Right ventricle myocardium superior (tissue), 1 donor: ENCODE measurements around the gene DGCR2. TPM values are rescaled to one million over a fixed set of nuclear protein-coding genes. Genes with fewer than 3 reads are reported as not detected.
A peak's percentile ranks its signal among the peaks of the same experiment; 100 is the strongest.

Source experiments
- ATAC-seq: fragments of 200-7000 bp; cut with Tn5 transposase; one replicate; pipeline ENCODE4 v1.9.1; 2020; ENCODE audit warnings: mild to moderate bottlenecking; ENCODE audit not compliant: poor library complexity
- DNase-seq: peaks from one replicate; pipeline ENCODE4 v3.0.0-alpha.2; 2020
- intact Hi-C: fragments of 100-400 bp; cut with DNase I; formaldehyde crosslinking; loops from one replicate; pipeline ENCODE4 v1.11.2; 2022
- total RNA-seq: library from RNA; stranded (reverse); fragmentation: NEBNext Ultra II Directional; extraction: Animal tissue kit (Norgen Biotek cat#: 25700); gene quantifications from one replicate; pipeline ENCODE4 v1.2.1, GENCODE V29; 2021
- donor health status: DM: no; HTN: yes; CAD: no; lungs with severe emphysema.

DGCR2 gene
- total RNA-seq, 1 donor from 2014 or later = 29.7 TPM

DNA sequence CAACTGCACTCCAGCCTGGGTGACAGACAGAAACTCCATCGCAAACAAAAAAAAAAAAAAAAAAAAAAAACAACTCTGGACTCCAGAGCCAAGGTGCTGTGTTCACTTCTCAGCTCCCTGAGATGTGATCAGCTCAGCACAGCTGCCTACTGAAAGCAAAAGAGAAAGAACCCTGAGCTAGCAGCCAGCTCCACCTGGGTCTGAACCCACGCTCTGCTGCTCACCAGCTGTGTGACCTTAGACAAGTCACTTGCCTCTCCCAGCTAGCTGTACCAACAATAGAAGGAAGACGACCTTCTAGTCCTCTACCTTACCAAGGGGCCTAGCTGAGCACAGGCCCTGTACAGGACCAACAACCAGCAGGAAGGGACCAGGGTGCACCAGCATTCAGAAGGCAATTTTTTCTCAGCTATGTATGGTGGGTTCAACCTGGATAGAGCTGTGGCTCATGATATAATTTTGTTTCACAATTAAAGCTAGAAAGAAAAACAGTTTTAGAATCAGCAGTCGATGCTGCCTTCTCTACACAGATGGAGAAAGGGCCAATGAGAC lies 3.8 kb downstream of the DGCR2 start:
- DNase-seq (no peak), ATAC-seq (no peak)
- intact Hi-C loops = no loop called here

DNA sequence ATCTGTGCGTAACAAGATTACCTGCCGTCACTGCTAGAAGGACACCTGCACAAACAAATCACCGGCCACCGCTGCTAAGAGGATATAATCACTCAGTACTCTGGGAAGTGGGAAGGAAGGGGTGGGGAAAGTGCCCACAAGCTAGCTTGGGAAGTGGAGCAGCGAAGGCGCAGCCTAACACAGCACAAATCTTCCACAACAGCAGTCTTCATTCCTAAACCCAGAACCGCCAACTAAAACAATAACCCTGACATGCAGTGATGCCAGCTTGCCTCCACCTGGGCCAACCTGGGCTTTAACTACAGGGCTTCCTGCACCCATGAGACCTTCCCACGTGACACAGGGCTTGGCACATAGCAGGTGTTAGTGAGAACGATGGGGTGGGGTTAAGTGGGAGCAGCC lies 5.1 kb downstream of the DGCR2 start:
- intact Hi-C loops = no loop called here
- no peak for DNase-seq
- no peak for ATAC-seq

DNA sequence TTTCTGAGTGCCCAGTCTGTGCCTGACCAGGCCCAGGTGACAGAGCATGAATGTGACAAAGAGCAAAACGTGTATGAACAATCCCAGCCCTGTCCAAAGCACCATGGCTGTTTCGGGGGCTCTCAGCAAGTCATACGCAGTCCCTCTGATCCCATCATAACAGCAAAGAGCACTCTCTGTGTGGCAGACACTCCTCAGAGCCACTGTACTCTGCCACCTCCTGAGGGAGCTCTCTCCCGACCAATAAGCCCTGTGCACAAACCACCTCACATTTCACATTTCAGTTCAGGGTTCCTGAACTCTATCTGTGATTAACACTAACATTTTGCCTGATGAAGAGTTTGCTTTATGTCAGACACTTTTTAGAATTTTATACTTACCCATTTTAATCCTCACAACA lies 6.6 kb downstream of the DGCR2 start:
- intact Hi-C loops = no loop called here
- no peak for DNase-seq
- no peak for ATAC-seq

DNA sequence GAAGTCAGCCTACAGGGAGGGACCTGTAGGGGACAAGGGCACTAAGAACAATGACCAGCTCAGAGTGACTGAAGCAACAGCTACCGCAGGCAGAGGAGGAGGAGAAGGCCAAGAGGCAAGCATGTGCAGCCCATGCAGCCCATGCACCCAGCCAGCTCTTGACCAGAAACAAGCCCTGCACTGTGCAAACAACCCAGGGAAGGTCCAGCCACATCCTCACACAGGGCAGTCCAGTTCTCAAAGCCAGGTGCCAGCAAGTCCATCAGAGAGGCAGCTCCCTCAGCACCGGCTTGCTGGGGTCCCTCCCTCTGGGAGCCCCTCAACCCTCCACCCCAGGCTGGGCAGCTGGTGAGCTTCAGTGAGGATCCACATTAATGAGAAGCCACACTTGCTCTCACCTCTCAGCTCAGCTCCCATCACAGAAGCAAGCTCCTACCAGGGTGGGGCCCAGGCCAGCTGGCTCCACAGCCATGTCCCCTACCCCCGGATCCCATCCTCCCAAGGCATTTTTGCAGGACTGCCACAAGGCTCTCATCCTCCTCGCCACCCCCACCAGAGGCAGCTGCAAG lies 7.1 kb downstream of the DGCR2 start:
- peak; percentile 29 for ATAC-seq
- intact Hi-C loops = no loop called here
- no peak for DNase-seq

DNA sequence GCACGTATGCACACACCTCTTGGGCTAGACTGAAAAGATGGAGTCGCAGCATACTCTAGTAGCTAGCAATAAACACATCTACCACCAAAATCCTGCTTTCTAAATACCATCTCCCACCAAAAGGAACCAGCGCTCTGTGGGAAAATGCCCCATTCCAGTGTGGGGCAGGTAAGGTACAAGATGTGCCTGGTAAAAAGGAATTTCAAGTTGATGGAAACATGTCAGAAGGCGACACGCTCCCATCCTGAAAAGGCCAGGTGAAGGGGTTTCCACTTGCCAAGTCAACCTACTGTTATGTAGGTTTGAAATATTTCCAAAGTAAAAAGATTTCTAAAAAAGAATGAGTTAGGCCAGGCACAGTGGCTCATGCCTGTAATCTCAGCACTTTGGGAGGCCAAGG lies 8.8 kb downstream of the DGCR2 start:
- DNase-seq = no peak
- intact Hi-C loops = no loop called here
- ATAC-seq = no peak

DNA sequence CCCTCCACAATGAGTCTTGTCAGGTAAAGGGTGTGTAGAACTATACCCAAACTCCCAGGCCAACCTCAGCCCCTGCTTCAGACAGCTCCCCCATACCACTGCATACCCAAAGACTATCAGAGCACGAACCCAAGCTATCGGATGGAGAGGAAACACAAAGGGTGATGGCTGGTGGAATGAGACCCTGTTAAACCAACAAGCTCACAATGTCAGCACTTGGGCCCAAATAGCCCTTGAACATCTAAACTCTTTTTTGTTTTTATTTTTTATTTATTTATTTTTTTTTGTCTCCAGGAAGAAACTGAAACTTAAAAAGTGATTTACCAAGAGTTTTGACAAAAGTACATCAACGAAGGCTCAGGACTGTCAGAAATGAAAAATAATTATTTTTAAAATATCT lies 10.6 kb downstream of the DGCR2 start:
- intact Hi-C loops = no loop called here
- no peak for ATAC-seq
- DNase-seq = no peak

DNA sequence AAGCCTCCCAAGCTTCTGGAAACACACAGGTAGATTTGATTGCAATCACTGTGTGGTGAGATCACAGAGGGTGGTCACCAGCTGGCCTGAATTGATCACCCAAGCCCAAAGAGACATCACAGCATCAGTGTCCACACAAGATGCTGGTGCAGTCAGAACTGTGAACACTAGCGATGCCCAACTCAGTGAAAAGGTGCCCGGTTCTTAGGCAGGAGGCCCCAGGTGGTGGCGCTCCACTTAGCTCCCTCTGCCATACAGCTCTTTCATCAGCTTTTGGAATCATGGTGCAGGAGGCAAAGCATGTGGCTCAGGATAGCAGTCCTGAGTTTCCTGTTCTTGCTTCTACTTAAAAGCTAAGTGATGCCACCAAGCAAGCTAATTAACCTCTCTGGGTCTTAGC lies 11.1 kb downstream of the DGCR2 start:
- intact Hi-C loops = no loop called here
- ATAC-seq (no peak), DNase-seq (no peak)

DNA sequence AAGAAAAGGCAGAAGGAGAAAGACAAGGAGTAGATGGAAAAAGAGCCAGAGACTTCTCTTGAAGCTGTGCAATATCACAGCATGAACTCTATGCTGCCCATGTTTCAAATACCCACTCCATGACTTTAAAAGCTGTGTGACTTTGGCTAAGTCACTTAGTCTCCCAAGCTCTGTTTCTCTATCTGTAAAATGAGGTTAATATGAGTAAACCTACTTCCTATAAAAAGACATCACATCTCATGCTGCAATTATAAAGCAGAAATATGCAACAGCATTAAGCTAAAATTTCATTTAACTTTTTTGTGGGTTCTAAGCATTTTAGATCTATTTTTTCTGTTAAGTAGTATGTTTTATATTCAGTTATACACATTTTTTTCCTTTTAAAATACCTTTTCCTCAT lies 11.6 kb downstream of the DGCR2 start:
- DNase-seq = no peak
- intact Hi-C loops = no loop called here
- ATAC-seq = no peak

DNA sequence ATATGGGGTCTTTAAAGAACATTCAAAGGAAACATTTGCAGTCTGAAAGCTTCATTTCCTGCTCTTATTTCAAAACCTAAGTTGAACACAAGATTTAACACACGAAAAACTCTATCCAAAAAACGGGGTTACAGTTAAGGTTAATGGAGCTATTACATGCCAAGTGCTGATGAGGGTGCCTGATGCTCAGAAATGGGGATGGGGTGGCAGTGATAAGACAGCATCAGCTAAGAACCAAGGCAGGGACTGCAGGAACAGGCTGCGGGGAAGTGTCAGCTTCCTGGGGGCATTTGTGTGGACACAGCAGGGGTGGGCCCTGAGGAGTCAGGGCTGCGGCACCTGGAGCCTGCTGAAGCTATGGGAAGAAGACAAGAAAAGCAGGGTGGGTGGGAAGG lies 12.2 kb downstream of the DGCR2 start:
- no peak for ATAC-seq
- intact Hi-C loops = no loop called here
- DNase-seq = no peak

DNA sequence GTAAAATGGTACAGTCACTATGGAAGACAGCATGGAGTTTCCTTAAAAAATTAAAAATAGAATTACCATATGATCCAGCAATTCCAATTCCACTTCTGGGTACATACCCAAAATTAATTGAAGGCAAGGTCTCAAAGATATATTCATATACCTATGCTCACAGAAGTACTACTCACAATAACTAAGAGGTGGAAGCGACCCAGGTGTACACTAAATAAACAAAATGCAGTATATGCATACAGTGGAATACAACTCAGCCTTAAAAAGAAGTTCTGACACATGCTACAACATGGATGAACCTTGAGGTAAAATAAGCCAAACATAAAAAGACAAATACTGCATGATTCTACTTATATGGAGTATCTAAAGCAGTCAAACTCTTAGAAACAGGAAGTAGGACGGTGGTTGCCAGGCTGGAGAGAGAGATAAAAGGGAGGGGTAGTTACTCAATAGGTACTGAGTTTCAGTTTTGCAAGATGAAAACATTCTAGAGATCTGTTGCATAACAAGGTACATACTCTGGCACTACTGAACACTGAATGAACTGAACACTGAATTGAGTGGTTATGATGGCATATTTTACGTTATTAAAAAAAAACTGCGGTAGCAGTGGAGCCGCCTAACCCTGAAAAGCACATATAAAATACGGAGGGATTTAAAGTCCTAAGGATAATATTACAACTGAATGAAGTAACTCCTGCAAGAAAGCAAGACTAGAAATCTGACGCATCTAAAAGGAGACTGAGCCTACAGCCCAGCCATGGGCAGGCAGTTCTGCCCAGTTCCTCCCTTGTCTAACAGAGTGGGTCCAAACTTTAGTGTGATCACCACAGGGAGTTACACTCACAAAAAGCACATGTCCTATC lies 12.8 kb downstream of the DGCR2 start:
- ATAC-seq = peak; percentile 74
- DNase-seq = no peak
- intact Hi-C loops = no loop called here

DNA sequence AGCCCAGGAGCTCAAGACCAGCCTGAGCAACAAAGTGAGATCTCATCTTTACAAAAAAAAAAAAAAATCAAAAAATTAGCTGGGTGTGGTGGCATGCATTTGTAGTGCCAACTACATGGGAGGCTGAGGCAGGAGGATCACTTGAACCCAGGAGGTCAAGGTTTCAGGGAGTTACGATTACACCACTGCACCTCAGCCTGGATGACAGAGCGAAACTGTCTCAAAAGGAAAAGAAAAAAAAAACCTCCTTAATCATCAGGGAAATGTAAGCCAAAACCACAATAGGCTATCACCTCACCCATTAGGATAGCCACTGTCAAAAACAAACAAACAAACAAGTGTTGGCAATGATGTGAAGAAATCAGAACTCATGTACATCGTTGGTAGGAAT lies 13.4 kb downstream of the DGCR2 start:
- ATAC-seq (no peak), DNase-seq (no peak)
- intact Hi-C loops = no loop called here

DNA sequence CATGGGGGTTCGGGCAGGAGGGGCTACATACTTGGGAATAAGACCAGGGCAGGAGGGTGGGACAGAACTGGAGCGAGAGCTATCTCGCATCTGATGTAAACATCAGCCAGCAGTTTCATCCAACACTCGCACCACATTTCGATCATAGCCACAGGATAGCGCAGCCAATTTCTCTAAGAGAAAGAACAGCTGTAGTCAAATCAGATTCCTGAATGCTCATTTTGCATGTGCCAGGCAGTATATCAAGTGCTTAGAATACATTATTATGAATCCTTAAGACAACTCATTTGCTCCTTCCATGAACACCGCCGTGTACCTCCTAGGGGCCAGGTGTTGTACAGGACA lies 14.5 kb downstream of the DGCR2 start:
- DNase-seq (no peak), ATAC-seq (no peak)
- intact Hi-C loops = no loop called here

DNA sequence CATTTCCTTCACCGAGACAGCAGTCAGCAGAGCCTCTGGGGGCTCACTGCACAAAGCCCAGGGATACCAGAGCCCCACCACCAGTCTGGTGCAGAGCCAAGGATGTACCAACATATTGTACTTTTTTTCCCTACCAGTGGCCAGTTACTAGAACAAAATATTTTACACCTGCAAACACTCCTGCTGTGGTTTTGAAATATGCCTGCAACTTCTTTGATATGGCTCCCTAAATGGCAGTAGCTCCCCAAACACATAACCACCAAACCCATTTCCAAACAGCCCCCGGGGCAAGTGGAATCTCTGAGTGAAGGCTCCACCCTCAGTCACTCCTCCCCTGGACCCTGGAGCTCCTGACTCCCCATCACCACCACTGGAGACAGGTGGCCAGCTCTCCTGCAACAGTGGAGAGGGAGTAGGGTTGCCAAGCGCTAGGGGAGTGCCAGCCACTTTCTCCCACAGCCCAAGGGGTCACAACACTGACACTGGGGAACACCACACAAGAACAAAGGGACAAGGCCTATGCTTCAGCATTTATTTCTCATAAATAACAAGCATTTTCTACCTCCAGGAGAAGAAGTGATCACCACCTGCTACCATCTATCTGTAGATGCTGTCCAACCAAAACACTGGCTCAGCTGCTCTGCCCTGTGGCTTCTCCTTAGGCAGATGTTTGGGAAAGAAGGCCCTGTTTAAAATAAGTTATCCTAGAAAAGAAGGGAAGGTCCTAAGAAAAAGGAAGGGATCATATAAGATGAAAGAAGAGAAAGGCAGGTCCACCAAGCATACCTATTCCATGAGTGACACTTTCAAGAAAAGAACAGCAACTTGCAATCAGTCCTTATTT lies 15.1 kb downstream of the DGCR2 start:
- intact Hi-C loops = no loop called here
- ATAC-seq (no peak), DNase-seq (no peak)

DNA sequence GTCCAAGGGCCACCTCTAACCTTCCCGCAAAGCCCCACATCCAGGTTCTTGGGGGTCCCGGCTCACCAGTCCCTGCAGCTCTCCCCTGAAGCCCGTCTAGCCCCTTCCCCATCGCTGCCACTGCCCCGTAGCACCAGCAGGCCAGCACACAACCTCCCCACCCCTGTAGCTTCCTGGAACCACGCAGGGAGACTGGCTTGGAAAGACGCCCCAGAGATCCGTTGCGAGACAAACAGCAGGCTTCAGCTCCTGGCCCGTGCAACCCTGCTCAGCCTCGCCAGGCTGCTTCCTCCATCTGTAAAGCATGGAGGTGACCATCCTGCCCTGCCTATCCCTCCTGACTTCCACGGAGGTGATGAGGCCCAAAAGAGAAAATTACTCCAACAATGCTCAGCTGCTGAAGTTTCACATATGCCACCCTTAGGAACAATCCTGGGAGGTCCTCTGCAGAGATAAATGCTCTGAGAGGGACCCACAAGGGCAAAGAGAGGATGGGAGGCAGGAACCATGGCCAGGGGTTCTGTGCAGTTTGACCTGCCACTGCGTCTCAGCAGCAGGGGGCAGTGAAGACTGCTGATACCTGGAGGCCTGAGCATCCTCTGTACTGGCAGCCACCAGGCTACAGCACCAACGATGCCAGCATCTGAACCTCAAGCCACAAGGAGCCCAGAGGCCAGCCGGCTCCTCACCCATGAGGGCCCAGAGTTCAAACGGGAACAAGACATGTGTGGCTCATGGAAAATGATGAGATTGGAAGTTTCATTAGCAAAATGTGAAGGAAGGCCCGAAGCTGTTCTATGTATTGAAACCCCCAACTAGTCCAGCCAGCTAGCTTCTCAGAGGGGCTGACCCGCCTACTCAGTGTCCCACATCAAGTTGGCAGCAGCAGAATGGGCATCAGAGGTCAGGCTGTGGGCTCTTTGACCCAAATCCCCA lies 16.1 kb downstream of the DGCR2 start:
- no peak for ATAC-seq
- intact Hi-C loops = no loop called here
- DNase-seq = no peak

DNA sequence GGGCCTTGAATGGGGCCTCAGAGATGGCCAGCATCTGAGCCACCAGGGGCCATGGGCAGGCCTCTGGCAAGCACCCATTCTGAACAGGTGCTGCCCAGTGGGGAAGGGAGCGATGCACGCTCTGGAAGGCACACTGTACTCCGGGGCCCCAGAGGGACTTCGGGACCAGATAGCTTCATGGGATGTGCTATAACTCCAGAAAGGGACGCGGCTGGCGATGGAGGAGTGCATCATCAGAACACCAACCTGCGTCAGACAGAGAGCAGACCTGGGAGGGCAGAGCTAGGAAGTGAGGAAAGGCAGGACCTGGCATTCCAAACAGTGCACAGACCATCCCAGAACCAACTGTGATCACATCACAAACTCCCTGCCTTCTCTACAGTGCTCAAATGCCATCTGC lies 16.8 kb downstream of the DGCR2 start:
- ATAC-seq = no peak
- intact Hi-C loops = no loop called here

DNA sequence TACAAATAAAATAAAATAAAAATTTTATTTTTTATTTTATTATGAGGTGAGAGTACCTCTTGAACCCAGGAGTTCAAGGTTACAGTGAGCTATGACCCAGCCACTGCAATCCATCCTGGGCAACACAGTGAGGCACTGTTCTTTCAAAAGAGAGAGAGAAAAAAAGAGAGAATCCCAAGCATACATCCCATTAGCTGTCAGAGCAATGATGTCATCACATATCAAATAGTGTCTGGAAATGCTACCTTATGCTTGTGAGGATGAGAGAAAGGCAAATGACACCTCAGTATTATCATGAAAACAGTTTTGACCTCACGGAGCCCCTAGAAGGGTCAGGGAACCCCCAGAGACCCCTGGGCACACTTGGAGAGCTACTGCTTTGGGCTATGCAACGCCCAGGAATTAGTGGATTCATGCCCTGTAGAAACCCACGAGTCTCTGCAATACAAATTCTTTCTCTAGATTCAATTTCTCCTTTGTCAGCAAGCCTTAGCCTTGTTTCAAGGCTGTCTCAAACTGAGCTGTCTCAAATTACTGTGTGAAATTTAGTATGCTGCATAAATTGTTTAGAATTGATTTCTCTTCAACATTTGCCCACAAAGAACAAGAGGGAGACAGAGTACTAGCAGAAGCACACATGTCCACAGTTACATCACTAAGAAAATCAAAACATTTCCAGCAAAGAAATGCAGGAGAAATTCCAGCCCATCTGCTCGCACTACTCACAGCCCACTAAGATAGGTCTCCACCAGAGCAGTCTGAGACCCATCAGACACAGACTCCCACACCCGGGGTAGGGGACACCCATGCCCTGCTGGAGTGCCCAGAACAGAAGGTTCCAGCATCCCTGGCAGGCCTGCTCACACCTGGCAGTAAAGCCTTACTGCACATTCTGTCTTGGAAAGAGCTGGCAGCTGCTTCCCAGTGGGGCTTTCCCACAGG lies 18.1 kb downstream of the DGCR2 start:
- ATAC-seq (peak; percentile 23), DNase-seq (no peak)
- intact Hi-C loops = no loop called here

More for the DNA sequence above, 16.8 kb downstream of the DGCR2 start:
- no peak for DNase-seq

DNA sequence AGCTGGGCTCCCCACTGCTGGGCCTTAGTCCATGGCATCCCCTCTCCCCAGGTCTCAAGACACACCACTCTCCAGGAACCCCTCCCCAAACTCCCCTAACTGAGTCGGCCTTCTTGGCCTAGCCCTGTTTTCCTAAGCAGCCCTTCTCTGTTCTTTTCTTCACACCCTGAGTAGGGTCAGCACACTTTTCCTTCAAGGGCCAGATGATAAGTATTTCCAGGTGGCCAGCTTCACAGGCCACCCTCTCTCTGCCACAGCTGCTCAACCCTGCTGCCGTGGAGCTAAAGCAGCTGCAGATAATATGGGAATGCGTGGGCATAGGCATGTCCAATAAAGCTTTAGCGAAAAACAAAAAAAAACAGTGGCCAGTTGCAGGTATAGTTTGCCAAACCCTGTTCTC lies 24.1 kb downstream of the DGCR2 start:
- intact Hi-C loops = no loop called here
- DNase-seq (no peak), ATAC-seq (no peak)

DNA sequence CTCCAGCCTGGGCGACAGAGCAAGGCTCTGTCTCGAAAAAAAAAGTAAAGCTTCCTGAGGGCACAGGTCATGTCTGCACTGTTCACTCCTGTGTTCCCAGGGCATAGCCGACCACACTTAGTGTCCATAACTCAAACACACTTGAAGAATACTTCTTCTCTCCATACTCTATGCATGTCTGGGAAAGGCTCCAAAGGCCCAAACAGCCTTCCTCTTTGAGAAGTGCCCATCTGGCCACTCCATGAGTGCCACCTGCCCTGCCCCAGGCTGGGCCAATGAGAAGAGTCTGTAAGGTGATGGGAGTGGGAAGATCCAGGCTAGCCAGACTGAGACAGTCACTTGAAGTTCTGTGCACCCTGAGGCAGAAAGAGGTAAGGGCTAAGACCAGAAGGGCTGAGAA lies 24.7 kb downstream of the DGCR2 start:
- peak; percentile 20 for ATAC-seq
- no peak for DNase-seq

More for the DNA sequence above, 24.7 kb downstream of the DGCR2 start:
- intact Hi-C loops = no loop called here
